Measurements from ENCODE around the gene TCEAL7. TPM values are rescaled to one million over a fixed set of nuclear protein-coding genes. Genes with fewer than 3 reads are reported as not detected.
"Not testable (repeated sequence)": the region's sequence is repeated elsewhere in the genome, so short reads cannot be mapped to it uniquely, and the experiment has no call there.

Gene TCEAL7
- total RNA-seq, 1 experiment from 2014 or later = not detected

DNA sequence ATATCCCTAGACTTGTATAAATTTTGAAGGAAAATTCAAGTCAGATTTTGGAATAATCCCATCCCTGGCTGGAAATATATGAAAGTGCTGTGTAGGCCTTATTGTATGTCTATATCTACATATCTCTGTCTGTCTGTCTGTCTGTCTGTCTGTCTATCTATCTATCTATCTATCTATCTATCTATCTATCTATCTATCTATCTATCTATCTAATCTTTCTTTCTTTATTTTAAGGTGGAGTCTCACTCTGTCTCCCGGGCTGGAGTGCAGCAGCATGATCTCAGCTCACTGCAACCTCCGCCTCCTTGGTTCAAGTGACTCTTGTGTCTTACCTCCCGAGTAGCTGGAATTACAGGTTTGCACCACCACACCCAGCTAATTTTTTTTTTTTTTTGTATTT is 29.6 kb downstream of the TCEAL7 start:
- not testable (repeated sequence) for H3K4me3 ChIP-seq (ENCODE audit: low read length); H3K79me2 ChIP-seq (ENCODE audit: low read length)

DNA sequence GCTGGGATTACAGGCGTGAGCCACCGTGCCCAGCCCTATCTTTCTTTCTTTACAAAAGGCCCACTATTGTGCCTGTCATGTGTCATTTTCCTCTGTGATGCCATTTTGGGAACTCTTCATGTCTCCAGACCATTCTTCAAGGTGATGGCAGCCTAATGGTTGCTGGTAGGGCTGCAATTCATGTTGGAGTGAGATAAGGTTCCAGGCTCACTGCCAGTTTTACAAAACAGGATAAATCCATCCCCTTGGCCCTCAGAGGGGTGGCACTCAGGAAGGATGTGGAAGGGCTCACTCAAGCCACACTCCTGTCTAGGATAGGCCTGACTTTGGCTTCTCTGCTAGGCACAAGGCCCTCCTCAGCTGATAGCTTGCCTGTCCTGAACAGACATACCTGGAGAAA is 30.1 kb downstream of the TCEAL7 start:
- Histone ChIP-seq H3K27me3 (ENCODE audit: low read length) (no peaks in the 10 kb centered on the region), H4K20me1 (ENCODE audit: insufficient read depth, low read depth, low read length) (no peaks in the 10 kb centered on the region), H3K79me2 (ENCODE audit: low read length) (no peaks in the 10 kb centered on the region), H3K9me3 (ENCODE audit: low read length) (no peaks in the 10 kb centered on the region), H3K4me2 (ENCODE audit: low read depth, low read length, poor library complexity, severe bottlenecking) (no peak overlapping the region), H3K27ac (ENCODE audit: low read length) (no peak overlapping the region), H3K4me1 (ENCODE audit: low read length) (peaks cover 8% of the 10 kb centered on the region; the same call in 1 of the 2 replicates), H3K9ac (ENCODE audit: low read length) (no peak overlapping the region), H2AFZ (ENCODE audit: low read length) (no peak overlapping the region), H3K9me2 (replicated peaks; ENCODE audit: insufficient read depth, low read length) (no peaks in the 10 kb centered on the region), H3K36me3 (ENCODE audit: insufficient read depth, low read length) (no peaks in the 10 kb centered on the region), H3K4me3 (ENCODE audit: low read length) (no peak overlapping the region)
- no peak for DNase-seq

More for the DNA sequence above, 29.6 kb downstream of the TCEAL7 start:
- not testable (repeated sequence) for H2AFZ ChIP-seq (ENCODE audit: low read length); H3K9me3 ChIP-seq (ENCODE audit: low read length); H3K4me2 ChIP-seq (ENCODE audit: low read depth, low read length, poor library complexity, severe bottlenecking); H3K9me2 ChIP-seq (replicated peaks; ENCODE audit: insufficient read depth, low read length); H3K9ac ChIP-seq (ENCODE audit: low read length); H3K36me3 ChIP-seq (ENCODE audit: insufficient read depth, low read length); H3K4me1 ChIP-seq (ENCODE audit: low read length); H3K27me3 ChIP-seq (ENCODE audit: low read length); DNase-seq; H4K20me1 ChIP-seq (ENCODE audit: insufficient read depth, low read depth, low read length); H3K27ac ChIP-seq (ENCODE audit: low read length)

DNA sequence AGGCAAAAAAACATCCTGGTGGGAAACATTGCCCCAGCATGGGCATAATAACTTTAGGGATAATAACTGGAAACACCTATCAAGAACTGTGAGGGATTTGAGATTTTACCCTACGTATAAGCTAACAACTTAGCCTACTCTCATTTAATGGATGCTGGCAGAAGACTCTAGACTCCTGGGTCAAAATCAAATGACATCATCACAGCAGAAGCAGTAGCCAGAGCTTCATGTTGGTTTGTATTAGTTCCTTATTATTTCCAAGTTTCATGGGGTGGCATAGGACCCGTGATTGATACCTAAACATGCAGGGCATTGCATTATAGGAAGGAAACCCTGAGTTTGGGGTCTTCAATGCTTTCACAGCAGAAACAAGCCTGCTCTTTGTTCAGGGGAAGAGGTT is 30.9 kb downstream of the TCEAL7 start:
- no peaks in the 10 kb centered on the region for H3K27me3 ChIP-seq (ENCODE audit: low read length)
- DNase-seq = no peak
- no peaks in the 10 kb centered on the region for H3K36me3 ChIP-seq (ENCODE audit: insufficient read depth, low read length)
- H3K79me2 ChIP-seq (ENCODE audit: low read length) = no peaks in the 10 kb centered on the region
- H4K20me1 ChIP-seq (ENCODE audit: insufficient read depth, low read depth, low read length) = no peaks in the 10 kb centered on the region
- no peaks in the 10 kb centered on the region for H3K9me2 ChIP-seq (replicated peaks; ENCODE audit: insufficient read depth, low read length)
- no peak overlapping the region for H2AFZ ChIP-seq (ENCODE audit: low read length)
- H3K4me2 ChIP-seq (ENCODE audit: low read depth, low read length, poor library complexity, severe bottlenecking) = no peak overlapping the region
- H3K27ac ChIP-seq (ENCODE audit: low read length) = no peak overlapping the region
- H3K9ac ChIP-seq (ENCODE audit: low read length) = no peak overlapping the region
- H3K4me3 ChIP-seq (ENCODE audit: low read length) = no peak overlapping the region
- no peaks in the 10 kb centered on the region for H3K9me3 ChIP-seq (ENCODE audit: low read length)
- peaks cover 7% of the 10 kb centered on the region; the same call in 1 of the 2 replicates for H3K4me1 ChIP-seq (ENCODE audit: low read length)

DNA sequence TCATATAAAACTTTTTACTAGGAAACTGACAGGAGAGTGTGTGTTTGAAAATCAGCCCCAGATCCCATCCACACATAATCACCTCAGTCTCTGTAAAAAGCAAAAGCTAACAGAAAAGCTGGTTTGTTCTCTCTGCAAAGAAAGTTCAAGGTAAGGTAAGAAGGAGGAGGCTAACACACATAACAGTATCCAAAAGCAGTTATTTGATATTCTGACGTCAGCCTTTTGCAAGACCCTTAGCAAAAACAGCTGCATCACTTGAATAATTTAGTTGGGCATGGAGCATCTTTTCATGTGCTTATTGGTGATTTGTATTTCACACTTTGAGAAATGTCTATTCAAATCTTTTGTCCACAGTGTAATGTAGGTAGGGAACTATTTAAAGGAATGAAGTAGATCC is 31.8 kb downstream of the TCEAL7 start:
- Histone ChIP-seq H2AFZ (ENCODE audit: low read length) (no peak overlapping the region), H3K4me1 (ENCODE audit: low read length) (peaks cover 6% of the 10 kb centered on the region; the same call in 1 of the 2 replicates), H3K27me3 (ENCODE audit: low read length) (no peaks in the 10 kb centered on the region), H3K79me2 (ENCODE audit: low read length) (no peaks in the 10 kb centered on the region), H3K9me2 (replicated peaks; ENCODE audit: insufficient read depth, low read length) (no peaks in the 10 kb centered on the region), H3K9me3 (ENCODE audit: low read length) (no peaks in the 10 kb centered on the region), H4K20me1 (ENCODE audit: insufficient read depth, low read depth, low read length) (no peaks in the 10 kb centered on the region), H3K4me3 (ENCODE audit: low read length) (no peak overlapping the region), H3K9ac (ENCODE audit: low read length) (no peak overlapping the region), H3K27ac (ENCODE audit: low read length) (no peak overlapping the region), H3K36me3 (ENCODE audit: insufficient read depth, low read length) (no peaks in the 10 kb centered on the region), H3K4me2 (ENCODE audit: low read depth, low read length, poor library complexity, severe bottlenecking) (no peak overlapping the region)
- DNase-seq = no peak

DNA sequence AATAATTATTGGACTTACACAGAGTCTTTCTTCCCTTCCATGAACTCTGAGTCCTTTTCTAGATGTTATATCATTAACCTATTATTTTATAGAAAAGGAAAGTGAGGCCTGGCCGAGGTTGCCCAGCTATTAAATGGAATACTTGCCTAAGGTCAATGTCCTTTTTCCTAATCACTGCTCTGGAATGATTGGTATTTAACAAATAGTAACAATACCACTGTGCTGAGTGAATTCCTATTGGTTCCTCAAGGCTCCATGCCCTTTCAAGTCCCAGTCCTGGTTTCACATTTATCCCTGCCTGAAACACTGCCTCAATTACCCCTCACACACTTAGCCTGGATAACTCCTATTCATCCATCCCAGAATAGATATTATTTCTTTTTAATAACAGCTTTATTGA is 32.4 kb downstream of the TCEAL7 start:
- Histone ChIP-seq H3K9ac (ENCODE audit: low read length) (no peak overlapping the region), H4K20me1 (ENCODE audit: insufficient read depth, low read depth, low read length) (no peaks in the 10 kb centered on the region), H3K4me3 (ENCODE audit: low read length) (no peak overlapping the region), H3K27ac (ENCODE audit: low read length) (no peak overlapping the region), H3K79me2 (ENCODE audit: low read length) (no peaks in the 10 kb centered on the region), H3K9me3 (ENCODE audit: low read length) (no peaks in the 10 kb centered on the region), H2AFZ (ENCODE audit: low read length) (no peak overlapping the region), H3K9me2 (replicated peaks; ENCODE audit: insufficient read depth, low read length) (no peaks in the 10 kb centered on the region), H3K4me2 (ENCODE audit: low read depth, low read length, poor library complexity, severe bottlenecking) (no peak overlapping the region), H3K36me3 (ENCODE audit: insufficient read depth, low read length) (no peaks in the 10 kb centered on the region), H3K4me1 (ENCODE audit: low read length) (peaks cover 2% of the 10 kb centered on the region; the same call in 1 of the 2 replicates), H3K27me3 (ENCODE audit: low read length) (no peaks in the 10 kb centered on the region)
- no peak for DNase-seq

DNA sequence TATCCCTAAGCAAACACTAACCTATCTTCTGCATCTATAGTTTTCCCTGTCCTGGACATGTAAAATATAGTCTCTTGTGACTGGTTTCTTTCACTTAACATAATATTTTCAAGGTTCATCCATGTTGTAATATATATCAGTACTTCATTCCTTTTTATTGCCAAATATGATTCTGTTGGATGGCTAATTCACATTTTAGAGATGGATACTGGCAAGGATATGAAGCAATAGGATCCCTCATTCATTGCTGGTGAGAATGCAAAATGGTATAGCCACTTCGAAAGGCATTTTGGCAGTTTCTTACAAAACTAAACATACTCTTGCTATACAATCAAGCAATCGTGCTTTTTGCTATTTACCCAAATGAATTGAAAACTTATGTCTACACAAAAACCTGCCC is 33.0 kb downstream of the TCEAL7 start:
- Histone ChIP-seq H3K4me1 (ENCODE audit: low read length) (no peaks in the 10 kb centered on the region), H3K9me3 (ENCODE audit: low read length) (no peaks in the 10 kb centered on the region), H3K9ac (ENCODE audit: low read length) (no peak overlapping the region), H3K4me2 (ENCODE audit: low read depth, low read length, poor library complexity, severe bottlenecking) (no peak overlapping the region), H4K20me1 (ENCODE audit: insufficient read depth, low read depth, low read length) (no peaks in the 10 kb centered on the region), H3K27ac (ENCODE audit: low read length) (no peak overlapping the region), H3K4me3 (ENCODE audit: low read length) (no peak overlapping the region), H3K27me3 (ENCODE audit: low read length) (no peaks in the 10 kb centered on the region), H3K79me2 (ENCODE audit: low read length) (no peaks in the 10 kb centered on the region), H3K9me2 (replicated peaks; ENCODE audit: insufficient read depth, low read length) (no peaks in the 10 kb centered on the region), H2AFZ (ENCODE audit: low read length) (no peak overlapping the region), H3K36me3 (ENCODE audit: insufficient read depth, low read length) (no peaks in the 10 kb centered on the region)
- no peak for DNase-seq

DNA sequence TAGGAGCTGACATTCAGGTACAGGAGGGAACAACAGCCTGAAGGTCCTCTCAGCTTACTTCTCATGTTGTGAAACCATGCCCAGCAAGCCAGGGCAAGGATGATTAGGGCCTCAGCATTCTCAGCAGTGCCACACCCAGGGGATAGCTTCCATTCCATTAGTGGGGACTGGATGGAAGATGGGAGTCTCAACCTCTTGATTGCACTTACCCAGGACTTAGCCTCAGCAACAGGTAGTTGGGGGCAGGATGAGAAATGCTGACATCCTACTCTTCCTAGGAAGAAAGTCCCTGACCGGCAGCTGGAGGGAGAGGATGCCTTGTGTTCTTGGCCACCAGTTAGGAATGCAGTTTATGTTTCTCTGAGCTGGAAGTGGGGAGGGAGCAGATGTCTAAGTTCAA is 37.5 kb downstream of the TCEAL7 start:
- no peak for DNase-seq
- Histone ChIP-seq H3K36me3 (ENCODE audit: insufficient read depth, low read length) (no peaks in the 10 kb centered on the region), H3K27me3 (ENCODE audit: low read length) (no peaks in the 10 kb centered on the region), H4K20me1 (ENCODE audit: insufficient read depth, low read depth, low read length) (no peaks in the 10 kb centered on the region), H2AFZ (ENCODE audit: low read length) (no peak overlapping the region), H3K27ac (ENCODE audit: low read length) (no peak overlapping the region), H3K9me2 (replicated peaks; ENCODE audit: insufficient read depth, low read length) (no peaks in the 10 kb centered on the region), H3K79me2 (ENCODE audit: low read length) (no peaks in the 10 kb centered on the region), H3K4me1 (ENCODE audit: low read length) (no peaks in the 10 kb centered on the region), H3K4me2 (ENCODE audit: low read depth, low read length, poor library complexity, severe bottlenecking) (no peak overlapping the region), H3K4me3 (ENCODE audit: low read length) (no peak overlapping the region), H3K9me3 (ENCODE audit: low read length) (no peaks in the 10 kb centered on the region), H3K9ac (ENCODE audit: low read length) (no peak overlapping the region)

DNA sequence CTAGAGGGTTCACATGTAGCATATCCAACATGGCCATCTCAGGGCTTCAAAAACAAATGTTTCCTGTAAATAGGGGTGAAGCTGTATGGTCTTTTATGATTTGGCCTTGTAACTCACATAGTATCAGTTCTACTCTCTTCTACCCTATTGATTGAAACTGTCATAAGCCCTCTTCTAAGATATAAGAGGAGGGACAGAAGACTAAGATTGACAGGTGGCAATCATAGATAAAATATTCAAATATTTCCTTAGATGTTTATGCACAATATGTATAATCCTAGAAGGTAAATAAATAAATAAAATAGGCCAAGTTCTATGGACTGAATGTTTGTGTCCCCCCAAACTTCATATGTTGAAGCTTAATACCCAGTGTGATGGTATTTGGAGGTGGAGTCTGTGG is 39.4 kb downstream of the TCEAL7 start:
- Histone ChIP-seq H3K9me2 (replicated peaks; ENCODE audit: insufficient read depth, low read length) (no peaks in the 10 kb centered on the region), H3K9ac (ENCODE audit: low read length) (no peak overlapping the region), H3K27me3 (ENCODE audit: low read length) (no peaks in the 10 kb centered on the region), H3K79me2 (ENCODE audit: low read length) (no peaks in the 10 kb centered on the region), H3K4me1 (ENCODE audit: low read length) (no peaks in the 10 kb centered on the region), H3K9me3 (ENCODE audit: low read length) (no peaks in the 10 kb centered on the region), H3K27ac (ENCODE audit: low read length) (no peak overlapping the region), H3K4me3 (ENCODE audit: low read length) (no peak overlapping the region), H4K20me1 (ENCODE audit: insufficient read depth, low read depth, low read length) (no peaks in the 10 kb centered on the region), H3K36me3 (ENCODE audit: insufficient read depth, low read length) (no peaks in the 10 kb centered on the region), H2AFZ (ENCODE audit: low read length) (no peak overlapping the region), H3K4me2 (ENCODE audit: low read depth, low read length, poor library complexity, severe bottlenecking) (no peak overlapping the region)
- DNase-seq = no peak

DNA sequence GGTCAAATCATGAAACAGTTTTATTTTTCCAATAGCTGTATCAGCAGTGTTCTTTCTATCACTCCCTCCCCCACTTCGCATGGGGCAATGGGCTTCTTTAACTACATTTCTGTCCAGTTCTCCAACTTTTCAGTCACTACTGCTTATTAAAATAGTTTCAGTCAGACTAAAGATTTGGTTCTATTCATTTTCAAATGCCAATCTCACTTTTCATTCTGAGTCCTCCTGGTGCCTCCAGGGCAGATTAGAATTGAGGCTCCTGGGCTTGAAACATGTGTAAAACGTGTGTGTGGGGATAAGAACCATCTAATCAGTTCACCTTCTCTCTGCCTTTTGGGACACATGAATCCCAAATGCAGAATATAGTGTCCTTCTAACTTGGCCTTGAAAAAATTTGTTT is 42.8 kb downstream of the TCEAL7 start:
- no peaks in the 10 kb centered on the region for H3K27me3 ChIP-seq (ENCODE audit: low read length)
- no peak overlapping the region for H3K4me3 ChIP-seq (ENCODE audit: low read length)

More for the DNA sequence above, 42.8 kb downstream of the TCEAL7 start:
- Histone ChIP-seq H3K4me2 (ENCODE audit: low read depth, low read length, poor library complexity, severe bottlenecking) (no peak overlapping the region), H4K20me1 (ENCODE audit: insufficient read depth, low read depth, low read length) (no peaks in the 10 kb centered on the region), H3K36me3 (ENCODE audit: insufficient read depth, low read length) (no peaks in the 10 kb centered on the region), H3K9ac (ENCODE audit: low read length) (no peak overlapping the region), H3K79me2 (ENCODE audit: low read length) (no peaks in the 10 kb centered on the region), H3K9me2 (replicated peaks; ENCODE audit: insufficient read depth, low read length) (no peaks in the 10 kb centered on the region), H3K9me3 (ENCODE audit: low read length) (no peaks in the 10 kb centered on the region), H3K27ac (ENCODE audit: low read length) (no peak overlapping the region), H2AFZ (ENCODE audit: low read length) (no peak overlapping the region), H3K4me1 (ENCODE audit: low read length) (no peaks in the 10 kb centered on the region)
- DNase-seq = no peak

All from Karpas-422 (cell line).